Keratinocyte (primary cell): Measurements from ENCODE around the gene FANCD2OS. TPM values are rescaled to one million over a fixed set of nuclear protein-coding genes. Genes with fewer than 3 reads are reported as not detected.

Experiments used
- DNase-seq: peaks from one replicate; pipeline ENCODE4 v3.0.0-alpha.2; 2011; ENCODE audit warnings: low read depth, missing footprints, low spot score
- FAIRE-seq: peaks from 2 replicates; lab custom pipeline; 2011; peaks lifted over from hg19 to GRCh38; lab: Jason Lieb, UNC
- H2AFZ ChIP-seq: 2 replicates; pipeline ENCODE4 v1.6.0; 2012; ENCODE audit warnings: low read length, control low read depth, inconsistent platforms; ENCODE audit not compliant: control insufficient read depth
- H3K27ac ChIP-seq: 2 replicates; pipeline ENCODE4 v1.5.1; 2011; ENCODE audit warnings: low read length; ENCODE audit not compliant: control insufficient read depth, insufficient read depth
- H3K27me3 ChIP-seq: 3 replicates; pipeline ENCODE4 v1.6.0; 2011; ENCODE audit warnings: low read length; ENCODE audit not compliant: control insufficient read depth, insufficient read depth; ENCODE audit errors: extremely low read depth
- H3K36me3 ChIP-seq, 2 experiments: 2 replicates in 1 of 2; 3 replicates in 1 of 2; pipeline ENCODE4 v1.5.1; 2011; ENCODE audit warnings: low read length in 2 of 2, mild to moderate bottlenecking in 1 of 2; ENCODE audit not compliant: control insufficient read depth in 2 of 2, insufficient read depth in 2 of 2; ENCODE audit errors: extremely low read depth in 1 of 2
- H3K4me1 ChIP-seq: 3 replicates; pipeline ENCODE4 v1.5.1; 2011; ENCODE audit warnings: low read length; ENCODE audit not compliant: control insufficient read depth, insufficient read depth; ENCODE audit errors: extremely low read depth
- H3K4me2 ChIP-seq: 3 replicates; pipeline ENCODE4 v1.6.0; 2011; ENCODE audit warnings: low read depth, low read length; ENCODE audit not compliant: control insufficient read depth, insufficient read depth; ENCODE audit errors: extremely low read depth
- H3K4me3 ChIP-seq, 3 experiments: fragments of 200-600 bp in 1 of 3; sonication (generic) in 1 of 3; 2 replicates in 2 of 3; 3 replicates in 1 of 3; pipeline ENCODE4 v1.5.1; 2011 to 2016; ENCODE audit warnings: low read length in 3 of 3, mild to moderate bottlenecking in 3 of 3, control low read depth in 2 of 3, inconsistent platforms in 1 of 3, low read depth in 1 of 3, mixed read lengths in 1 of 3, mixed run types in 1 of 3, moderate library complexity in 1 of 3; ENCODE audit not compliant: control insufficient read depth in 2 of 3, insufficient read depth in 2 of 3; ENCODE audit errors: extremely low read depth in 1 of 3
- H3K79me2 ChIP-seq: 2 replicates; pipeline ENCODE4 v1.6.0; 2012; ENCODE audit warnings: low read length; ENCODE audit not compliant: control insufficient read depth, insufficient read depth
- H3K9ac ChIP-seq: 3 replicates; pipeline ENCODE4 v1.6.0; 2011; ENCODE audit warnings: low read length; ENCODE audit not compliant: control insufficient read depth, insufficient read depth; ENCODE audit errors: extremely low read depth
- H3K9me1 ChIP-seq: 3 replicates; pipeline ENCODE4 v1.6.0; 2011; ENCODE audit warnings: low read length; ENCODE audit not compliant: control insufficient read depth, insufficient read depth; ENCODE audit errors: extremely low read depth
- H3K9me3 ChIP-seq: 2 replicates; pipeline ENCODE4 v1.5.1; 2012; ENCODE audit warnings: low read depth, low read length; ENCODE audit not compliant: control insufficient read depth
- H4K20me1 ChIP-seq: 3 replicates; pipeline ENCODE4 v1.6.0; 2011; ENCODE audit warnings: low read length; ENCODE audit not compliant: control insufficient read depth, insufficient read depth; ENCODE audit errors: extremely low read depth
- EZH2 ChIP-seq: IDR thresholded peaks from one replicate; pipeline ENCODE4 v1.6.1; 2012; ENCODE audit warnings: inconsistent platforms, mild to moderate bottlenecking, low read length, moderate library complexity
- dilution Hi-C: fragments of 300-500 bp; cut with MboI; formaldehyde crosslinking; loops from one replicate; pipeline ENCODE4 v1.7.0; 2020; ENCODE audit warnings: low sequenced_read_pairs; ENCODE audit not compliant: extremely low pct_ligation_motif_present
- polyA plus RNA-seq, 5 experiments: library from polyadenylated mRNA; depleted of rRNA in 3 of 5; stranded (reverse) in 3 of 5; stranded (forward) in 1 of 5; unstranded in 1 of 5; fragments of >200 nt; gene quantifications; 1 replicate in 1 of 5; 2 replicates in 3 of 5; 3 replicates in 1 of 5; pipeline versions ENCODE4 v1.2.1 to v1.2.3, GENCODE V29; 2011 to 2012; ENCODE audit warnings: missing spikeins in 2 of 5, low read depth in 1 of 5, low replicate concordance in 1 of 5
- TF ChIP-seq, protein P1 (sequence below), 3 experiments: IDR thresholded peaks in 1 of 3; conservative IDR thresholded peaks in 1 of 3; optimal IDR thresholded peaks in 1 of 3; 2 replicates in 2 of 3; 3 replicates in 1 of 3; pipeline versions ENCODE3 to v1.5.1; 2011; ENCODE audit warnings: low read length in 3 of 3, mild to moderate bottlenecking in 3 of 3, moderate library complexity in 2 of 3, control low read depth in 1 of 3, inconsistent platforms in 1 of 3; ENCODE audit not compliant: insufficient read depth in 2 of 3; ENCODE audit errors: extremely low read depth in 1 of 3

The FANCD2OS gene
- polyA plus RNA-seq, 1 donor (not counting 4 experiments of a cell fraction or from before 2014, with no cell fraction given): not detected

GRCh38 chr3:10149226-10149625 is 41.2 kb upstream of the FANCD2OS start:
- no peak overlapping the region for H3K27ac ChIP-seq
- H4K20me1 ChIP-seq: no peaks in the 10 kb centered on the region
- H3K9me1 ChIP-seq: no peaks in the 10 kb centered on the region
- peaks cover under 1 to 21% of the 10 kb centered on the region in 2 experiments for H3K36me3 ChIP-seq
- H3K4me1 ChIP-seq: peaks cover 1% of the 10 kb centered on the region
- TF ChIP-seq EZH2: no peak
- TF ChIP-seq, protein P1, sequence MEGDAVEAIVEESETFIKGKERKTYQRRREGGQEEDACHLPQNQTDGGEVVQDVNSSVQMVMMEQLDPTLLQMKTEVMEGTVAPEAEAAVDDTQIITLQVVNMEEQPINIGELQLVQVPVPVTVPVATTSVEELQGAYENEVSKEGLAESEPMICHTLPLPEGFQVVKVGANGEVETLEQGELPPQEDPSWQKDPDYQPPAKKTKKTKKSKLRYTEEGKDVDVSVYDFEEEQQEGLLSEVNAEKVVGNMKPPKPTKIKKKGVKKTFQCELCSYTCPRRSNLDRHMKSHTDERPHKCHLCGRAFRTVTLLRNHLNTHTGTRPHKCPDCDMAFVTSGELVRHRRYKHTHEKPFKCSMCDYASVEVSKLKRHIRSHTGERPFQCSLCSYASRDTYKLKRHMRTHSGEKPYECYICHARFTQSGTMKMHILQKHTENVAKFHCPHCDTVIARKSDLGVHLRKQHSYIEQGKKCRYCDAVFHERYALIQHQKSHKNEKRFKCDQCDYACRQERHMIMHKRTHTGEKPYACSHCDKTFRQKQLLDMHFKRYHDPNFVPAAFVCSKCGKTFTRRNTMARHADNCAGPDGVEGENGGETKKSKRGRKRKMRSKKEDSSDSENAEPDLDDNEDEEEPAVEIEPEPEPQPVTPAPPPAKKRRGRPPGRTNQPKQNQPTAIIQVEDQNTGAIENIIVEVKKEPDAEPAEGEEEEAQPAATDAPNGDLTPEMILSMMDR (optimal IDR thresholded peaks at IDR 0.05 in 1 of 3, IDR thresholded peaks at IDR 0.05 in 1 of 3, conservative IDR thresholded peaks at IDR 0.05 in 1 of 3; ENCODE audit: extremely low read depth in 1 of 3, insufficient read depth in 2 of 3, low read length in 3 of 3): no peak
- FAIRE-seq (no peak), DNase-seq (no peak)
- H3K4me2 ChIP-seq: no peak overlapping the region
- H3K4me3 ChIP-seq: no peak overlapping the region
- dilution Hi-C loops: no loop called here
- H3K27me3 ChIP-seq: no peaks in the 10 kb centered on the region
- H3K9ac ChIP-seq: no peak overlapping the region
- H3K9me3 ChIP-seq: no peaks in the 10 kb centered on the region
- peaks cover 37% of the 10 kb centered on the region for H3K79me2 ChIP-seq
- no peak overlapping the region for H2AFZ ChIP-seq

- H2AFZ ChIP-seq: no peak overlapping the region
- no peak overlapping the region for H3K27ac ChIP-seq
- FAIRE-seq (no peak), DNase-seq (no peak)
- H4K20me1 ChIP-seq: peaks cover 2% of the 10 kb centered on the region
- TF ChIP-seq EZH2: no peak
- TF ChIP-seq, protein P1 (optimal IDR thresholded peaks at IDR 0.05 in 1 of 3, IDR thresholded peaks at IDR 0.05 in 1 of 3, conservative IDR thresholded peaks at IDR 0.05 in 1 of 3; ENCODE audit: extremely low read depth in 1 of 3, insufficient read depth in 2 of 3, low read length in 3 of 3): no peak
- H3K9me1 ChIP-seq: no peaks in the 10 kb centered on the region
- H3K9me3 ChIP-seq: no peaks in the 10 kb centered on the region
- no peak overlapping the region for H3K4me2 ChIP-seq
- H3K27me3 ChIP-seq: no peaks in the 10 kb centered on the region
- H3K4me1 ChIP-seq: peaks cover 22% of the 10 kb centered on the region
- no peak overlapping the region for H3K4me3 ChIP-seq
- peaks cover 62% of the 10 kb centered on the region for H3K79me2 ChIP-seq
- H3K9ac ChIP-seq: no peak overlapping the region
- dilution Hi-C loops: no loop called here
- peaks cover 0 to 17% of the 10 kb centered on the region in 2 experiments for H3K36me3 ChIP-seq
Observed at GRCh38 chr3:10145685-10146084, 37.6 kb upstream of the FANCD2OS start.
